Activated naive CD4-positive, alpha-beta T cell treated with anti-CD3 and anti-CD28 coated beads, Interleukin-2, amount 50 U/mL, for 72 hours (primary cell): ENCODE data around the gene RASGRF2. TPM values are rescaled to one million over a fixed set of nuclear protein-coding genes. Genes with fewer than 3 reads are reported as not detected.

Source experiments
- ATAC-seq, 2 donors: fragments of 150-1000 bp; cut with Tn5 transposase; 2 replicates each; pipeline ENCODE4 v1.10.0; 2021; ENCODE audit warnings: mild to moderate bottlenecking in 2 of 2, moderate library complexity in 2 of 2
- DNase-seq, 2 donors: peaks; one replicate each; pipeline ENCODE4 v3.0.0; 2021 to 2022; ENCODE audit warnings: low spot score in 2 of 2
- H3K27ac Mint-ChIP-seq, 2 donors: one replicate each; pipeline ENCODE4 v1.8.0; 2022; ENCODE audit warnings: mild to moderate bottlenecking in 2 of 2, mixed read lengths in 2 of 2
- H3K36me3 Mint-ChIP-seq, 2 donors: one replicate each; pipeline ENCODE4 v1.8.0; 2022; ENCODE audit warnings: mixed read lengths in 2 of 2
- H3K9me3 Mint-ChIP-seq, 2 donors: one replicate each; pipeline ENCODE4 v1.8.0; 2022; ENCODE audit warnings: mixed read lengths in 2 of 2
- total RNA-seq, 2 donors: library from RNA; stranded (reverse); gene quantifications; one replicate each; pipeline ENCODE4 v1.2.3, GENCODE V29; 2022

RASGRF2 gene
- 10 to 100 TPM; 13.4 to 14.5 TPM for total RNA-seq

DNA sequence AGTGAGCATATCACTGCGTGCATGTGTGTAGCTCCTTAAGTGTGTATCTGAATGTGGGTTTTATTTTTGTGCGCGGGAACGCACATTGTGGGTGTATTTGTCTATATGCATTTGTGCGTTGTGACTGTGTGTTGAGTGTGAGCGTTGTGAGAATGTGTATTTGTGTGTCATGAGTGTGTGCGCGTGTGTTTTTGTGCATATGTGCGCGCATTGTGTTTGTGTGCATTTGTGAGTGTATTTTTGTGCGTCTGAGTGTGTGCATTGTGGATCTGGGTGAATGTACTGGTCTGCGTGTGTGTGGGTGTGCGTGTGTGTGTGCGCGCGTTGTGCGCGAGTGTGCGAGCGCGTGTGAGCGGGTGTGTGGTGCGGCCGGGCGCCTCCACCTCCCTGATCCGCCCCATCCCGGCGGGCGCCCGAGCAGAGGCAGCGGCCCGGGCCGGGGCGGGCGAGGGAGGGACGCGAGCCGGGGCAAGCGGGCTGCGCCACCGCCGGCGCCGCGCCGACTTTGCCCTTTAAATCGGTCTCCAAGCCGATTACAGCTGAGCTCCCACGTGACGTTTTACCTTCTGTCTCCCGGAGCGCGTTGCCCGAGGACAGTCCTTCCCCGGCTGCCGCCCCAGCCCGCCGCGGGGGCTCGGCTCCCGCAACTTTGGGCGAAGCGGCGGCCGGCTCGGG lies at the start of gene RASGRF2:
Gene RASGRF2 (plus strand): TSS at position 596 of the 675 bp plus-strand sequence. CDS start 376 bp downstream, outside the sequence.
- DNase-seq (peak; percentile 53 to 68), ATAC-seq (peak; percentile 44 to 64)
- H3K27ac Mint-ChIP-seq: peak within 1 kb of the TSS; percentile 70 to 78
- H3K9me3 Mint-ChIP-seq: no peaks in the 10 kb centered on the region
- peaks cover 13 to 19% of the 10 kb centered on the region in 2 donors for H3K36me3 Mint-ChIP-seq

DNA sequence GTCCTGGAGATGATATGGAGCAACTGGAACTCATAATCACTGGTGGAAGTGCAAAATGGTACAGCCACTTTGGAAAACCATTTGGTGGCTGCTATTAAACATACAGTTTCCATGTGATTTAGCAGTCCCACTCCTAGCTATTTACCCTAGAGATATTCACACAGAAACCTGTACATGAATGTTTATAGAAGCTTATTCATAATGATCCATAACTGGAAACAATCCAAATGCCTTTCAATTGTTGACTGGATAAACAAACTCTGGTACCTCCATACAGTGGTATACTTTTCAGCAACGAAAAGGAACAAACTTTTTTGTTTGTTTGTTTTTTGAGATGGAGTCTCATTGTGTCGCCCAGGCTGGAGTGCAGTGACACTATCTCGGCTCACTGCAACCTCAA lies 47.7 kb upstream of the RASGRF2 start:
- no peak for ATAC-seq

GRCh38 chr5:80915716-80916115 lies 44.4 kb upstream of the RASGRF2 start:
- H3K9me3 Mint-ChIP-seq: peaks cover 3 to 9% of the 10 kb centered on the region in 2 donors
- ATAC-seq (no peak), DNase-seq (no peak)
- H3K27ac Mint-ChIP-seq: no peak overlapping the region
- peaks cover 0 to 6% of the 10 kb centered on the region in 2 donors for H3K36me3 Mint-ChIP-seq

More for the DNA sequence above, 47.7 kb upstream of the RASGRF2 start:
- peaks cover 0 to 6% of the 10 kb centered on the region in 2 donors for H3K36me3 Mint-ChIP-seq
- no peak overlapping the region for H3K27ac Mint-ChIP-seq
- DNase-seq: no peak
- H3K9me3 Mint-ChIP-seq: peaks cover 3 to 9% of the 10 kb centered on the region in 2 donors

- DNase-seq: no peak
- ATAC-seq: no peak
- peaks cover 0 to 6% of the 10 kb centered on the region in 2 donors for H3K36me3 Mint-ChIP-seq
- peaks cover 3 to 9% of the 10 kb centered on the region in 2 donors for H3K9me3 Mint-ChIP-seq
- H3K27ac Mint-ChIP-seq: no peak overlapping the region
These were observed 43.5 kb upstream of the RASGRF2 start for GRCh38 chr5:80916676-80917075.

DNA sequence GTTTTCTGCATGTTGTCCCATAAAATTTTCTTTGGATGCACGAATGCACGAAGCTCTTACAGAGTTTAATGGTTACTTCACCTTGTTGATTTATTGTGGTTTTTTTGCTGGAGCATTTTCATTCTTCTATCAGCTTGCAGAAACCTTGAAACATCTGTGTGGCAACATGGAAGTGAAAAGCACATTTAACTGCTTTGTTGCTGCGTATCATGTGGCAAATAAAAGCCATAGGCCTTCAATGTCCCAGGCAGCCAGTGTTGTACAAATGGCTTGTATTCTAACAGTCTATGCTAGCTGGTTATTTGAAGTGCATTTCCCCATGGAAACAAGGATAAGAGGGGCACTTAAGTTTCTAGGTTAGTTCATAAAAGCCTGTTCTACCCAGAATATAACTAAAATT lies 42.5 kb upstream of the RASGRF2 start:
- ATAC-seq: no peak
- no peak overlapping the region for H3K27ac Mint-ChIP-seq
- H3K36me3 Mint-ChIP-seq: no peaks in the 10 kb centered on the region
- no peak for DNase-seq
- H3K9me3 Mint-ChIP-seq: peaks cover 3 to 4% of the 10 kb centered on the region in 2 donors

- H3K27ac Mint-ChIP-seq: no peak overlapping the region
- no peak for DNase-seq
- peaks cover 0 to 4% of the 10 kb centered on the region in 2 donors for H3K9me3 Mint-ChIP-seq
- no peaks in the 10 kb centered on the region for H3K36me3 Mint-ChIP-seq
- ATAC-seq: no peak
These were observed 40.4 kb upstream of the RASGRF2 start for GRCh38 chr5:80919678-80920196.

DNA sequence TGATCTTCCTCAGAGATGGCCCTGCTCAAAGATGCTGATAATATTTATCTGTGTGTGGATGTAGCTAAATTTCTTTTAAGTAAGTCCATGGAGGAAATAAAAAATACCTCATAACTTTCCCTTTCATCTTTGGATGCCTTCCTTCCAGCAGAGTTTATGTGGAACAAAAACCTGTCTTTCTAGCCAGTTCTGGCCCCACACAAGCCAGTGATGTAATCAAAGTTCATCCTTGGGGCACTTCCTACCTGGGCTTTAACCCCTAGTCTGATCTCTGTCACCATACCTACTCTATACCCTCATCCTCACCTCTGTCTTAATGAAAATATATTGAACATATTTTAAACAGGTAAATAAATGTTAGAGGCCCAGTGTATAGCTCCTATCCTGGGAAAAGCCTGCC lies 39.8 kb upstream of the RASGRF2 start:
- ATAC-seq: no peak
- Mint-ChIP-seq H3K9me3 (peaks cover 0 to 4% of the 10 kb centered on the region in 2 donors), H3K36me3 (no peaks in the 10 kb centered on the region), H3K27ac (no peak overlapping the region)
- no peak for DNase-seq

DNA sequence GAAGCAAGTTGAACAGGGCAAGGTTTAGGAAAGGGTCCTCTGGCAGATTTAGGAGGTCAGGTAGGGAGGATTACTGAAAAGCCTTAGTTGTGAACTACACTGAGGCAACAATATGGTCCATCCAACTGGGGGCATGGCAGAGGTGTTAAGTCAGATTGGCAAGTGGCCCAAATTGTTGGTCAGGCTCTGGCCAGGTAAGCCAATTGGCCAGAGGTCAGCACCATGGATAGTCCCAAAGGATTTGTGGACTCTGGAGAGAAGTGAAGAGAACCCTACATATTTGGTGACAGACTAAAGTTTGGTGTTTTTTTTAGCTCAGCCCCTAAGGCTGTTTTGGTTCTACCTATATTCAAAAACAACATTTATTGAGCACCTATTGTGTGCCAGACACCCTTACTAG lies 39.1 kb upstream of the RASGRF2 start:
- ATAC-seq (no peak), DNase-seq (no peak)
- no peak overlapping the region for H3K27ac Mint-ChIP-seq
- no peaks in the 10 kb centered on the region for H3K36me3 Mint-ChIP-seq
- H3K9me3 Mint-ChIP-seq: no peaks in the 10 kb centered on the region

- Mint-ChIP-seq H3K27ac (no peak overlapping the region), H3K9me3 (no peaks in the 10 kb centered on the region), H3K36me3 (no peaks in the 10 kb centered on the region)
- ATAC-seq (no peak), DNase-seq (no peak)
These were observed 34.2 kb upstream of the RASGRF2 start for GRCh38 chr5:80925931-80926330.

DNA sequence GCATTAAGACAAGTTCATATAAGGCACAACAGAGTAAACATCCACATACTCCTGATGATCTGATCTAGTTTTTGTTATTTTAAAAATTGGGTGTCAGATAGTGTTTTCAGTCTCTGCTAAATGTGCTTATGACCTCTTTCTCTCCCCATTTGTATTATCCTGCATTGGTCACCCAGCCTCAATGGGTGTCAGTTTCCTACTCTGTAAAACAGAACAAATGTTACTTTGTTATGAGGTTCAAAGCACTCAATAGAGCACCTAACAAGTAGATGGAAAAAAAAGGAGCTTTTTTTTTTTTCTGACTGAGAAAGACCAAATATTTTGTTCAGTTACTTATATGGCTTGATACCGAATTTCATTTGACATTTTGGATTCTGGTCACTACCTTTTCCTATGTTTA lies 33.6 kb upstream of the RASGRF2 start:
- ATAC-seq (no peak), DNase-seq (no peak)
- Mint-ChIP-seq H3K9me3 (no peaks in the 10 kb centered on the region), H3K27ac (no peak overlapping the region), H3K36me3 (no peaks in the 10 kb centered on the region)

GRCh38 chr5:80926979-80927656 lies 33.0 kb upstream of the RASGRF2 start:
- H3K27ac Mint-ChIP-seq: peak overlapping the region in 1 of 2 donors; percentile 20
- H3K36me3 Mint-ChIP-seq: no peaks in the 10 kb centered on the region
- H3K9me3 Mint-ChIP-seq: no peaks in the 10 kb centered on the region
- DNase-seq (no peak), ATAC-seq (no peak)

DNA sequence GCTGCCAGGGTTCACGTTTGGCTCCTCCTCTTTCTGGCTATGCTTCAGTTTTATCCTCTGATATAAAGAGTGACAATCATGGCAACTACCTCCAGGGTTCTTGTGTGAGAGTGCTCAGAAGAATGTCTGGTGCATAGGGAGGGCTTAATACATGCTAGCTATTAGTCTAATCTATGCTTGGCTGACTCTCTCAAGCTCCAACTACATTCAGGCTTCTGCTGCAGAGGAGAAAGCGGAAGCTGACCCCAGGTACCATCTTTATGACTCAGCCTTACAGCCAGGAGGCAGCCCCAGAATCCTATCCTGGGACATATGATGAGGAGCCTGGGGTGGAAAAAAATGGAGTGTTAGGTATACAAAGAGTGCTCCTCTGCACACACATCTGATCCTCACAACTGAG lies 32.1 kb upstream of the RASGRF2 start:
- H3K27ac Mint-ChIP-seq: no peak overlapping the region
- H3K36me3 Mint-ChIP-seq: no peaks in the 10 kb centered on the region
- H3K9me3 Mint-ChIP-seq: no peaks in the 10 kb centered on the region
- no peak for DNase-seq
- no peak for ATAC-seq

GRCh38 chr5:80930940-80931339 lies 29.2 kb upstream of the RASGRF2 start:
- H3K9me3 Mint-ChIP-seq: no peaks in the 10 kb centered on the region
- DNase-seq: no peak
- H3K27ac Mint-ChIP-seq: no peak overlapping the region
- no peaks in the 10 kb centered on the region for H3K36me3 Mint-ChIP-seq
- no peak for ATAC-seq

DNA sequence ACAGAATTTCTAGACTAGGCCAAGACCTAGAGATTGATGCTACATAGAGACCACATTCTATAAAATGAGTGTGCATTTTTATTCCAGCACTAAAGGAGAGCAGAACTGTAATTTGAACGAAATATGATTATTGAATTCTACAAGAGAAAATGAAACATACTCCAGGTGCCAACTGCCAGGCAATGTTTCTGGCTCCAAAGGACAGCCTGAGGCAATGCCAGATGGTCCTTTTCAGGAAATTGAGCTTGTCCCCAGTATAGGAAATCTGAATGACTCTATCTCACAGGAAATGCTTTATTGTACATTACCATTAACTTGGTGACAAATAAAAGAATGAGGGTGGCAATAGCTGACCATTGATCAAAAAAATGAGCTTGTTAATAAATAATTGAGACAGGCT lies 28.8 kb upstream of the RASGRF2 start:
- DNase-seq (no peak), ATAC-seq (no peak)
- Mint-ChIP-seq H3K27ac (no peak overlapping the region), H3K9me3 (no peaks in the 10 kb centered on the region), H3K36me3 (no peaks in the 10 kb centered on the region)

- DNase-seq: no peak
- Mint-ChIP-seq H3K27ac (no peak overlapping the region), H3K9me3 (no peaks in the 10 kb centered on the region), H3K36me3 (no peaks in the 10 kb centered on the region)
- no peak for ATAC-seq
These were observed 27.1 kb upstream of the RASGRF2 start for GRCh38 chr5:80933036-80933435.

DNA sequence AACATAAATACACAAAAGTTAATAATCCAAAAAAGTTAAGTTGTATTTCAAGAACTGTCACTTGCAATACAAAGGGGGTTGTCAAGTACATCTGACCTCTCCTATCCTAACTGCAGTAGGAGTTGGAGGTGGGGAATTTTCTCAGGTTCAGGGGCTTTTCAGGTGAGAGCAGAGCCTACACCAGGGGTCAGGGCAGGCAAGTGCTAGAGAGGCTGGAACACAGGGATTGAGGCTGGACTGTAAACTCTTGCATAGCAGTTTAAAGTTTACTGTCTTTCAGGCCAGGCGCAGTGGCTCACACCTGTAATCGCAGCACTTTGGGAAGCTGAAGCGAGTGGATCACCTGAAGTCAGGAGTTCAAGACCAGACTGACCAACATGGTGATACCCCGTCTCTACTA lies 25.4 kb upstream of the RASGRF2 start:
- ATAC-seq: no peak
- Mint-ChIP-seq H3K9me3 (peaks cover 0 to 8% of the 10 kb centered on the region in 2 donors), H3K27ac (no peak overlapping the region), H3K36me3 (no peaks in the 10 kb centered on the region)
- no peak for DNase-seq

GRCh38 chr5:80935811-80936385 lies 24.3 kb upstream of the RASGRF2 start:
- Mint-ChIP-seq H3K9me3 (peaks cover 0 to 8% of the 10 kb centered on the region in 2 donors), H3K36me3 (no peaks in the 10 kb centered on the region), H3K27ac (no peak overlapping the region)
- no peak for DNase-seq
- ATAC-seq: peak in 1 of 2 donors; percentile 62
